Hematopoietic multipotent progenitor cell (in vitro differentiated cells): ENCODE data around the gene STK32B. TPM values are rescaled to one million over a fixed set of nuclear protein-coding genes. Genes with fewer than 3 reads are reported as not detected.
"Not testable (repeated sequence)": the region's sequence is repeated elsewhere in the genome, so short reads cannot be mapped to it uniquely, and the experiment has no call there.

Source experiments
- DNase-seq, 3 donors: peaks; one replicate each; pipeline ENCODE4 v3.0.0-alpha.2; 2011 to 2015; ENCODE audit warnings: low read depth in 2 of 3, low spot score in 2 of 3
- total RNA-seq: library from RNA; depleted of rRNA; stranded (reverse); fragments of >200 nt; gene quantifications from one replicate; pipeline ENCODE4 v1.2.3, GENCODE V29; 2012

STK32B gene
- total RNA-seq, 1 donor = 14.8 TPM

DNA sequence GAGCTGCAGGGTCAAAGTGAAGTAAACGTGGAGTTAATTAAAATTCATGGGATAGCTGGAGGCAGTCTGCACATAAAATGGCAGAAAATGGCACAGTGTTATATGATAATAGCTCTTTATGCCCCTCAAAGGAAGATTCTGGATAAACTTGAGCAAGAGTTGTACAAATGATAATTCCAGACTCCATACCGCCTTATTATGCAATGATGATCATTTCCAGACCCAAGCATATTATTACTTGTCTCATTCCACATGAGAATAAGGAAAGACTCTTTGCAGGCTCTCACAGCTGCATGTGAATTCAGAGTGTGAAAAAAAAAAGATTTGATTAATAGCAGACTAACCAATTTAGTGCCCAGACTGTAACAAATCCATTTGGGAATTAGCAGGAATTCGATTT is 105.4 kb downstream of the STK32B start:
- no peak for DNase-seq

- DNase-seq = no peak
Measured at GRCh38 chr4:5157791-5158770, 106.8 kb downstream of the STK32B start.

DNA sequence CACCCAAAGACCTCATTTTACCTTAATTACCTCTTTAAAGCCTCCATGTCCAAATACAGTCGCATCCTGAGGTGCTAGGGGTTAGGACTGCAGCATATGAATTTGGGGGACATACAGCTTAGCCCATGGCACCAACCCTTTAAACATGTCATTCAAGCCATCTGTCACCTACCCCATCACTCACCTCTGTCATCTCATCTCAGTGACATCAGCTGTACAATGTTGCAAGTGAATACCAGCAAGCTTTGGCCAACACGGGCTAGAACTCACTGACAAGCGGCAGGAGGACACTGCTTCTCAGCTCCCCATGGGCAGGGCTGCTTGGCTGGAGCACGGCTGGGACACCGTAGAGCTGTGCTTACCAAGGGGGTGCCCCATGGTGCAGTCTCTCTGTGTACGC is 107.5 kb downstream of the STK32B start:
- no peak for DNase-seq

- DNase-seq = no peak
Measured at GRCh38 chr4:5160668-5161067, 109.4 kb downstream of the STK32B start.

GRCh38 chr4:5162909-5163508 is 111.7 kb downstream of the STK32B start:
- DNase-seq = no peak

- DNase-seq = no peak
Measured at GRCh38 chr4:5164221-5164912, 113.1 kb downstream of the STK32B start.

- DNase-seq = no peak
Measured at GRCh38 chr4:5165420-5166369, 114.4 kb downstream of the STK32B start.

DNA sequence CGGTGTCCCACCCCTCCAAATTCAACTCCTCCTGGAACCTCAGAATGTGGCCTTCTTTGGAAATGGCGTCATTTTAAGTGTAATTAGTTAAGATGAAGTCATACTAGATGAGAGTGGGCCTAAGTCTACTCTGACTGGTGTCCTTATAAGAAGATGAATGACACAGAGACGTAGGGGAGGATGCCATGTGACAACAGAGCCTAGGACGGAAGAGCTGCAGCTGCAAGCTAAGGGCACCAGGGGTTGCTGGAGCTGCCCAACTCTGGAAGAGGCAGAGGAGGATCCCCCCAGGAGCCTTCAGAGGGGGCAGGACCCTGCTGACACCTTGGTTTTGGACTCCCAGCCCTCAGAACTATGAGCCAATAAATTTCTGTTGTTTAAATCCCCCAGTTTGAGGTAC is 115.1 kb downstream of the STK32B start:
- no peak for DNase-seq

- DNase-seq = no peak
Measured at GRCh38 chr4:5168891-5169290, 117.6 kb downstream of the STK32B start.

GRCh38 chr4:5175836-5176235 is 124.6 kb downstream of the STK32B start:
- not testable (repeated sequence) for DNase-seq

- DNase-seq = no peak
Measured at GRCh38 chr4:5184606-5185005, 133.3 kb downstream of the STK32B start.

DNA sequence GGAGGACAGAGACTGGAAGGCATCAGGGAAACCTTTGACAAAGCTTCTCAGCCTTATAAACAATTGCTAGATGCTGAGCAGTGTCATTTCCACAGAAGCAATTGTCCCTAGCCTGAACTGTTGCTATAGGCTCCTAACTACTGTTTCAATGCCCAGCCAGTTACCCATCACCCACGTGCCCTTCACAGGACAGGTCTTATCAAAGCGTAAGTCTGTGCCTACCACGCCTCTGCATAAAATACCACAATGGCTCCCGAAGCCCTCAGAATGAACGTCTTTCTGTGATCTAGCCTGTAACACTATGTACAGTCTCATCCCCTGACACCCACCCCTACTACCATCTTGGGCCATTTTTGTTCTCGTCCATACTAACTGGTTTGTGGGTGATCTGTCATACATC is 134.3 kb downstream of the STK32B start:
- DNase-seq = no peak

- peak in 2 of 3 donors; percentile 63 to 77 for DNase-seq
Measured at GRCh38 chr4:5186271-5187064, 135.2 kb downstream of the STK32B start.

DNA sequence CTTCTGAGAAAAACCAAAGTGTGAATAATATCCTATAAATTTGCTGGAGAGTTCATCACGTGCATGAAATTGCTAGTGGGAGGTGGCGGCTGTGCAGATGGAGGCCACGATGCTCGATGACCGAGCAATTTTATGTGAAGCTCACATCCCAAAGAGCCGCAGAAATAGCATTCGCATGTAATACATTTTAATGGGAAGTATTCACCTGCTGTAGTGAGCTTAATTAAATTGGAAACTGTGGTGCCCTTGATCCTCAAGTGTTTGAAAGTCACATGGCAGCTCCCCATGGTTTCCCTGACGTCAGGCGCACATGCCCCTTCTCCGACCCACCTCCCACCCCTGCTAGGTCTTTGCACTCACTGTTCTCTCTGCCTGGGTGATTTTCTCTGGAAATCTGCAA is 136.8 kb downstream of the STK32B start:
- no peak for DNase-seq

DNA sequence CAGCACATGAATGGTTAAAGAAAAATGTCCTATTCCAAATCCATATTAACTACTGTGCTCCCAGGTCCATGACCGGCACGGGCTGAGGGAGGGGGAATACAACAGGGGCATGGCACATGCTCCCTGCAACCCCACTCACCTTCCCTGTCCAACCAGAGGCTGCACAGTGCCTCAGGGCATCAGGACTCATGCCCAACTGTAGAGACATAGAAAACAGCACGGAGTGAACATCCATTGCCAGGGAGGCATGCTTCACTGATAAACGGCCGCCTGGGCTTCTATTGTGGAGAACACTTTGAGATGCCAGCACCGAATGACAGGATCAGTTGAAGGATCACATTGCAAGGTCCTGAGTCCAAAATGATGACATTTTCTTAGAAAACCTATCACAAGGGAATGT is 140.6 kb downstream of the STK32B start:
- DNase-seq = no peak

DNA sequence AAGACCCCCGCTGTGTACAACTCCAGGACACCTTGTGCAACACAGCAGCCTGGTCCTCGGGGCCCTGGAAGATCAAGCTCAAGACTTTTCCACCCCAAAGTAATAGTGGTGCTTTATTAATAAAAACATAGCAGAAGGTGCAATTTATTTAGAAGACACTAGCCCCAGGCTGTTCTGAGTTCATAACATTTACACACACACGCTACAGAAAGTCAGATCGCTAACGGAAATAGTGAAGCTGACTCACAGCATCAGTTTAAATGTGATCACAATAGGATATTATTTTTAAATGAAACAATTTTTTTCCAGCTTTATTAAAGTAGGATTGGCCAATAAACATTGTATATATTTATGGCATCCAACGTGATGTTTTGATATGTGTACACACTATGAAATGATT is 141.0 kb downstream of the STK32B start:
- no peak for DNase-seq

DNA sequence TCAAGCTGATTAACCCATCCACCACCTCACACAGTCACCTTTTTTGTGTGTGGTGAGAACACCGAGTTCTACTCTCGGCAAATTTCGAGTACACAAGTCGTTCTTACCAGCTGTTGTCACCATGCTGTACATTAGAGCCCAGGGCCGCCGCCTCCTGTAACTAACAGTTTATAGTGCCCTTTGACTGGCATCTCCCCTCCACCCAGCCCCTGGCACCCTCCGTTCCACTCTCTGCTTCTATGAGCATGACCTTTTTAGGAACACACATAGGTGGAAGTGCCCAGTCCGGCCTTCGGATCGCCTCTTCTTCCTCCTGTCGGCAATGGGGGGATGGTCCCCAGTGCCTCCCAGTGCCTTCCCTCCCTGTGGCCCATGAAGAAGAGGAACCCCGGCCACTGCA is 141.4 kb downstream of the STK32B start:
- no peak for DNase-seq

GRCh38 chr4:5198656-5199541 is 147.6 kb downstream of the STK32B start:
- DNase-seq = no peak

GRCh38 chr4:5199912-5200311 is 148.6 kb downstream of the STK32B start:
- no peak for DNase-seq
